K562 (cell line): Measurements from ENCODE around the gene SEC11A. TPM values are rescaled to one million over a fixed set of nuclear protein-coding genes. Genes with fewer than 3 reads are reported as not detected.
A peak's percentile ranks its signal among the peaks of the same experiment; 100 is the strongest.

Experiments used
- CEBPG ChIP-seq, 3 experiments: fragments of 200-800 bp in 1 of 3; sonication (Bioruptor generic) in 1 of 3; sonication (generic) in 1 of 3; formaldehyde crosslinking in 1 of 3; IDR thresholded peaks in 2 of 3; conservative IDR thresholded peaks in 1 of 3; 2 replicates each; pipeline versions ENCODE4 v1.6.1 to v1.8.0; 2016 to 2022; ENCODE audit warnings: missing compliant biosample characterization in 2 of 3, missing genetic modification characterization in 2 of 3, mild to moderate bottlenecking in 1 of 3, missing genetic modification reagents in 1 of 3
- HMG20A ChIP-seq: fragments of 450-650 bp; formaldehyde crosslinking; conservative IDR thresholded peaks from 2 replicates; pipeline ENCODE4 v1.4.0; 2020; ENCODE audit warnings: mild to moderate bottlenecking, mixed read lengths
- KAT7 ChIP-seq: sonication (generic); formaldehyde crosslinking; IDR thresholded peaks from 2 replicates; pipeline ENCODE4 v1.8.0; 2022; ENCODE audit warnings: missing genetic modification reagents, mild to moderate bottlenecking, borderline replicate concordance
- LARP7 ChIP-seq: fragments of 450-650 bp; IDR thresholded peaks from 2 replicates; pipeline ENCODE4 v1.6.1; 2016
- NCOA6 ChIP-seq: fragments of 450-650 bp; IDR thresholded peaks from 2 replicates; pipeline ENCODE4 v1.6.1; 2017; ENCODE audit warnings: mild to moderate bottlenecking
- OTX1 ChIP-seq: fragments of 450-650 bp; formaldehyde crosslinking; IDR thresholded peaks from 2 replicates; pipeline ENCODE4 v1.4.0; 2022; ENCODE audit warnings: mild to moderate bottlenecking
- POLR2AphosphoS5 ChIP-seq: IDR thresholded peaks from 2 replicates; pipeline ENCODE4 v1.6.1; 2011; ENCODE audit warnings: mild to moderate bottlenecking, low read depth, low read length, moderate library complexity; ENCODE audit not compliant: control insufficient read depth, insufficient read depth
- SIN3A ChIP-seq, 2 experiments: fragments of 150-350 bp in 1 of 2; IDR thresholded peaks; 2 replicates each; pipeline ENCODE4 v1.6.1; 2011 to 2016; ENCODE audit warnings: borderline replicate concordance in 2 of 2, low read depth in 2 of 2, low read length in 2 of 2, mild to moderate bottlenecking in 2 of 2, moderate library complexity in 2 of 2; ENCODE audit not compliant: control insufficient read depth in 1 of 2
- TAF7 ChIP-seq: fragments of 450-650 bp; IDR thresholded peaks from 2 replicates; pipeline ENCODE4 v1.6.1; 2016; ENCODE audit warnings: missing genetic modification characterization, missing compliant biosample characterization
- TGIF2 ChIP-seq: sonication (generic); formaldehyde crosslinking; IDR thresholded peaks from 2 replicates; pipeline ENCODE4 v1.8.1; 2022; ENCODE audit warnings: mild to moderate bottlenecking, missing genetic modification reagents, moderate library complexity
- YY1 ChIP-seq, 3 experiments: IDR thresholded peaks; 2 replicates each; pipeline ENCODE4 v1.6.1; 2011; ENCODE audit warnings: low read length in 2 of 3, mild to moderate bottlenecking in 2 of 3, moderate library complexity in 2 of 3, borderline replicate concordance in 1 of 3, control low read depth in 1 of 3, low read depth in 1 of 3; ENCODE audit not compliant: insufficient read depth in 3 of 3, insufficient replicate concordance in 2 of 3, control insufficient read depth in 1 of 3, insufficient read length in 1 of 3; ENCODE audit errors: extremely low read depth in 1 of 3
- ZNF75A ChIP-seq: fragments of 450-650 bp; formaldehyde crosslinking; IDR thresholded peaks from 2 replicates; pipeline ENCODE4 v1.4.0; 2020; ENCODE audit warnings: mild to moderate bottlenecking
- polyA plus RNA-seq, 8 experiments: library from polyadenylated mRNA; depleted of rRNA in 4 of 8; stranded (reverse) in 5 of 8; unstranded in 3 of 8; fragments of >200 nt; fragmentation: Nextera tagmentation in 2 of 8; fragmentation: Illumina TruSeq in 1 of 8; extraction: Ambion mirVana in 2 of 8; extraction: Trizol in 1 of 8; gene quantifications; 2 replicates each; pipeline versions ENCODE4 v1.2.1 to v1.2.3, GENCODE V29; 2011 to 2014; ENCODE audit warnings: inconsistent platforms in 1 of 8, missing spikeins in 1 of 8
- total RNA-seq, 7 experiments: library from RNA; depleted of rRNA in 6 of 7; stranded (reverse); fragments of >200 nt in 6 of 7; fragmentation: Illumina TruSeq in 2 of 7; extraction: Trizol in 2 of 7; gene quantifications; 2 replicates each; pipeline versions ENCODE4 v1.2.1 to v1.2.3, GENCODE V29; 2011 to 2021; ENCODE audit warnings: low replicate concordance in 1 of 7
- TF ChIP-seq, protein P1 (sequence below): fragments of 250-450 bp; sonication (Bioruptor Pico); IDR thresholded peaks from 2 replicates; pipeline ENCODE4 v1.9.0; 2021; ENCODE audit warnings: mild to moderate bottlenecking, inconsistent platforms
- TF ChIP-seq, protein P2 (sequence below): fragments of 450-650 bp; formaldehyde crosslinking; IDR thresholded peaks from 2 replicates; pipeline ENCODE4 v1.4.0; 2020; ENCODE audit warnings: mild to moderate bottlenecking, moderate library complexity
- TF ChIP-seq, protein P3 (sequence below): fragments of 450-650 bp; IDR thresholded peaks from 2 replicates; pipeline ENCODE4 v1.7.1; 2018; ENCODE audit warnings: mild to moderate bottlenecking, low read depth; ENCODE audit not compliant: partially characterized antibody
- TF ChIP-seq, protein P4 (sequence below), 3 experiments: IDR thresholded peaks in 2 of 3; conservative IDR thresholded peaks in 1 of 3; 2 replicates each; pipeline ENCODE4 v1.5.1; 2011 to 2012; ENCODE audit warnings: low read length in 3 of 3, mild to moderate bottlenecking in 3 of 3, control low read depth in 2 of 3, improper control_type of control experiment in 1 of 3, inconsistent platforms in 1 of 3, low read depth in 1 of 3, mixed read lengths in 1 of 3, moderate library complexity in 1 of 3; ENCODE audit not compliant: insufficient read depth in 2 of 3

Gene SEC11A
- total and polyA plus RNA-seq, 9 of the 15 experiments (the other 6 are each of a cell fraction or from before 2014, with no cell fraction given), result 175 to 310 (median 229) TPM

DNA sequence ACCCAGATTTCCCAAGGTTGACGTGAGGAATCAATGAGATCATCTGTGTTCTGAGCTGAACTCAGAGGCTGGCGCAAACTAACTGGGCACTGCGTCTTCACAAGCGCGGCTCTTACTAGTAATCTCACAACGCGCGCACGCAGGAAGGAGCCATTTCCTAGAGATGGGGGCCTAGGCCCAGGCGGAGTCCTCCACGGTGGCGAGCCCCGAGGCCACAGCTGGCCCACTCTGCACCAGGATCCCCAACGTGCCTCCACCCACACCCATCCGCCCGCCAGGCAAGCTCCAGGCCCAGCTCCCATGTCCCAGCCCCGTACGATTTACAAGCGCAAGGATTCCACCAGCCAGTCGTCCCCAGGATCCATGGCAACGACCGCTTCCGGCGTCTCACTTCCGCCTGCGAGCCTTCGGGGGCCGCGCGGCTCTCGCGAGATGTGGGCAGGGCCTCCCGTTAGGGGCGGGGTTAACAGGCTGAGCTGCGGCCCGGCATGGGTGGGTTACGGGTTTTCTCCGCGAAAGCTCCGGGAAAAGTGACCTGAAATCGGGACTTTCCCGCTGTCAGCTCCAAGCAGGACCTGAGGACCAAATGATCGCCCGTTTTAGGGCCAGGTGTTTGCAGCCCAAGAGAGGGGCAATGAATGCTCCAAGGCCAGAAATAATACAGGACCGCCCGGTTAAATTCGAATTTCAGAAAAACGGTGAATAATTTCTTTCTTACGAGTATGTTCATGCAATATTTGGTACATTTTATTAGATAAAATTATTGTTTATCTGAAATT, 61.8 kb downstream of the SEC11A start, which contains the start of gene WDR73 (continued):
- TF ChIP-seq LARP7 (no peak), NCOA6 (no peak), CEBPG (CRISPR knock-in tag; IDR thresholded peaks at IDR 0.05) (peak; percentile 12; the same call in 1 of the 2 replicates), CEBPG (tag; conservative IDR thresholded peaks at IDR 0.05 in 1 of 2, IDR thresholded peaks at IDR 0.05 in 1 of 2) (no peak), KAT7 (CRISPR knock-in tag) (0 out of 2 replicates have a peak, but pooled peaks have one; percentile 78), YY1 (IDR thresholded peaks at IDR 0.05; ENCODE audit: borderline replicate concordance in 1 of 3, control insufficient read depth in 1 of 3, extremely low read depth in 1 of 3, insufficient read depth in 3 of 3, insufficient read length in 1 of 3, insufficient replicate concordance in 2 of 3, low read depth in 1 of 3, low read length in 2 of 3) (peak in 2 of 3 experiments; percentile 59 to 63), TAF7 (tag) (0 out of 2 replicates have a peak, but pooled peaks have one; percentile 29), TGIF2 (CRISPR knock-in tag) (no peak), POLR2AphosphoS5 (peak; percentile 70; the same call in 1 of the 2 replicates), HMG20A (no peak), OTX1 (CRISPR knock-in tag) (no peak), ZNF75A (no peak), SIN3A (IDR thresholded peaks at IDR 0.05; ENCODE audit: borderline replicate concordance in 2 of 2, control insufficient read depth in 1 of 2, low read depth in 2 of 2, low read length in 2 of 2) (peak; percentile 93 to 94)
- TF ChIP-seq, protein P1, sequence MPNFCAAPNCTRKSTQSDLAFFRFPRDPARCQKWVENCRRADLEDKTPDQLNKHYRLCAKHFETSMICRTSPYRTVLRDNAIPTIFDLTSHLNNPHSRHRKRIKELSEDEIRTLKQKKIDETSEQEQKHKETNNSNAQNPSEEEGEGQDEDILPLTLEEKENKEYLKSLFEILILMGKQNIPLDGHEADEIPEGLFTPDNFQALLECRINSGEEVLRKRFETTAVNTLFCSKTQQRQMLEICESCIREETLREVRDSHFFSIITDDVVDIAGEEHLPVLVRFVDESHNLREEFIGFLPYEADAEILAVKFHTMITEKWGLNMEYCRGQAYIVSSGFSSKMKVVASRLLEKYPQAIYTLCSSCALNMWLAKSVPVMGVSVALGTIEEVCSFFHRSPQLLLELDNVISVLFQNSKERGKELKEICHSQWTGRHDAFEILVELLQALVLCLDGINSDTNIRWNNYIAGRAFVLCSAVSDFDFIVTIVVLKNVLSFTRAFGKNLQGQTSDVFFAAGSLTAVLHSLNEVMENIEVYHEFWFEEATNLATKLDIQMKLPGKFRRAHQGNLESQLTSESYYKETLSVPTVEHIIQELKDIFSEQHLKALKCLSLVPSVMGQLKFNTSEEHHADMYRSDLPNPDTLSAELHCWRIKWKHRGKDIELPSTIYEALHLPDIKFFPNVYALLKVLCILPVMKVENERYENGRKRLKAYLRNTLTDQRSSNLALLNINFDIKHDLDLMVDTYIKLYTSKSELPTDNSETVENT (CRISPR knock-in tag), result peak; percentile 56; the same call in 1 of the 2 replicates
- TF ChIP-seq, protein P2, sequence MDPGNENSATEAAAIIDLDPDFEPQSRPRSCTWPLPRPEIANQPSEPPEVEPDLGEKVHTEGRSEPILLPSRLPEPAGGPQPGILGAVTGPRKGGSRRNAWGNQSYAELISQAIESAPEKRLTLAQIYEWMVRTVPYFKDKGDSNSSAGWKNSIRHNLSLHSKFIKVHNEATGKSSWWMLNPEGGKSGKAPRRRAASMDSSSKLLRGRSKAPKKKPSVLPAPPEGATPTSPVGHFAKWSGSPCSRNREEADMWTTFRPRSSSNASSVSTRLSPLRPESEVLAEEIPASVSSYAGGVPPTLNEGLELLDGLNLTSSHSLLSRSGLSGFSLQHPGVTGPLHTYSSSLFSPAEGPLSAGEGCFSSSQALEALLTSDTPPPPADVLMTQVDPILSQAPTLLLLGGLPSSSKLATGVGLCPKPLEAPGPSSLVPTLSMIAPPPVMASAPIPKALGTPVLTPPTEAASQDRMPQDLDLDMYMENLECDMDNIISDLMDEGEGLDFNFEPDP, result no peak
- TF ChIP-seq, protein P3, sequence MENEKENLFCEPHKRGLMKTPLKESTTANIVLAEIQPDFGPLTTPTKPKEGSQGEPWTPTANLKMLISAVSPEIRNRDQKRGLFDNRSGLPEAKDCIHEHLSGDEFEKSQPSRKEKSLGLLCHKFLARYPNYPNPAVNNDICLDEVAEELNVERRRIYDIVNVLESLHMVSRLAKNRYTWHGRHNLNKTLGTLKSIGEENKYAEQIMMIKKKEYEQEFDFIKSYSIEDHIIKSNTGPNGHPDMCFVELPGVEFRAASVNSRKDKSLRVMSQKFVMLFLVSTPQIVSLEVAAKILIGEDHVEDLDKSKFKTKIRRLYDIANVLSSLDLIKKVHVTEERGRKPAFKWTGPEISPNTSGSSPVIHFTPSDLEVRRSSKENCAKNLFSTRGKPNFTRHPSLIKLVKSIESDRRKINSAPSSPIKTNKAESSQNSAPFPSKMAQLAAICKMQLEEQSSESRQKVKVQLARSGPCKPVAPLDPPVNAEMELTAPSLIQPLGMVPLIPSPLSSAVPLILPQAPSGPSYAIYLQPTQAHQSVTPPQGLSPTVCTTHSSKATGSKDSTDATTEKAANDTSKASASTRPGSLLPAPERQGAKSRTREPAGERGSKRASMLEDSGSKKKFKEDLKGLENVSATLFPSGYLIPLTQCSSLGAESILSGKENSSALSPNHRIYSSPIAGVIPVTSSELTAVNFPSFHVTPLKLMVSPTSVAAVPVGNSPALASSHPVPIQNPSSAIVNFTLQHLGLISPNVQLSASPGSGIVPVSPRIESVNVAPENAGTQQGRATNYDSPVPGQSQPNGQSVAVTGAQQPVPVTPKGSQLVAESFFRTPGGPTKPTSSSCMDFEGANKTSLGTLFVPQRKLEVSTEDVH, result peak; percentile 82
- TF ChIP-seq, protein P4, sequence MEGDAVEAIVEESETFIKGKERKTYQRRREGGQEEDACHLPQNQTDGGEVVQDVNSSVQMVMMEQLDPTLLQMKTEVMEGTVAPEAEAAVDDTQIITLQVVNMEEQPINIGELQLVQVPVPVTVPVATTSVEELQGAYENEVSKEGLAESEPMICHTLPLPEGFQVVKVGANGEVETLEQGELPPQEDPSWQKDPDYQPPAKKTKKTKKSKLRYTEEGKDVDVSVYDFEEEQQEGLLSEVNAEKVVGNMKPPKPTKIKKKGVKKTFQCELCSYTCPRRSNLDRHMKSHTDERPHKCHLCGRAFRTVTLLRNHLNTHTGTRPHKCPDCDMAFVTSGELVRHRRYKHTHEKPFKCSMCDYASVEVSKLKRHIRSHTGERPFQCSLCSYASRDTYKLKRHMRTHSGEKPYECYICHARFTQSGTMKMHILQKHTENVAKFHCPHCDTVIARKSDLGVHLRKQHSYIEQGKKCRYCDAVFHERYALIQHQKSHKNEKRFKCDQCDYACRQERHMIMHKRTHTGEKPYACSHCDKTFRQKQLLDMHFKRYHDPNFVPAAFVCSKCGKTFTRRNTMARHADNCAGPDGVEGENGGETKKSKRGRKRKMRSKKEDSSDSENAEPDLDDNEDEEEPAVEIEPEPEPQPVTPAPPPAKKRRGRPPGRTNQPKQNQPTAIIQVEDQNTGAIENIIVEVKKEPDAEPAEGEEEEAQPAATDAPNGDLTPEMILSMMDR (IDR thresholded peaks at IDR 0.05 in 2 of 3, conservative IDR thresholded peaks at IDR 0.05 in 1 of 3; ENCODE audit: insufficient read depth in 2 of 3, low read depth in 1 of 3, low read length in 3 of 3), result peak in 1 of 3 experiments; percentile 34; a peak in 2 of 6 replicates
